Right lobe of liver (tissue), 6 donors: ENCODE results near the gene ENPP7. TPM values are rescaled to one million over a fixed set of nuclear protein-coding genes. Genes with fewer than 3 reads are reported as not detected.

ENCODE experiments used
- ATAC-seq, 4 donors: fragments of 200-7000 bp; cut with Tn5 transposase; one replicate each; pipeline ENCODE4 v1.9.1; 2020; ENCODE audit warnings: mild to moderate bottlenecking in 4 of 4, moderate library complexity in 4 of 4
- DNase-seq, 3 donors: peaks; one replicate each; pipeline ENCODE4 v3.0.0-alpha.2; 2020
- H3K27ac ChIP-seq, 3 donors: fragments of 200-600 bp; one replicate each; pipeline ENCODE4 v1.8.0; 2022
- H3K27me3 ChIP-seq, 2 donors: fragments of 200-600 bp; one replicate each; pipeline ENCODE4 v1.8.0; 2022
- H3K36me3 ChIP-seq, 4 donors: fragments of 200-600 bp; sonication (generic) in 1 of 4; one replicate each; pipeline versions ENCODE4 v1.5.1 to v1.8.0; 2017 to 2022; ENCODE audit warnings: control low read depth in 1 of 4
- H3K4me1 ChIP-seq, 4 donors: fragments of 200-600 bp; sonication (generic) in 1 of 4; one replicate each; pipeline versions ENCODE4 v1.5.1 to v1.8.0; 2017 to 2022; ENCODE audit warnings: control low read depth in 1 of 4
- H3K4me3 ChIP-seq, 3 donors: fragments of 200-600 bp; one replicate each; pipeline ENCODE4 v1.8.0; 2022
- H3K9me3 ChIP-seq, 4 donors: fragments of 200-600 bp; sonication (generic) in 1 of 4; one replicate each; pipeline versions ENCODE4 v1.5.1 to v1.8.0; 2017 to 2022; ENCODE audit warnings: control low read depth in 1 of 4
- CTCF ChIP-seq, 4 donors: fragments of 200-600 bp in 3 of 4; fragments of 450-650 bp in 1 of 4; IDR thresholded peaks; one replicate each; pipeline versions ENCODE4 v1.5.1 to v1.8.0; 2016 to 2022; ENCODE audit warnings: antibody characterized with exemption in 4 of 4, mild to moderate bottlenecking in 2 of 4
- POLR2A ChIP-seq: fragments of 450-650 bp; IDR thresholded peaks from one replicate; pipeline ENCODE4 v1.6.1; 2017; ENCODE audit warnings: antibody characterized with exemption, mild to moderate bottlenecking
- WGBS: methylation state at CpG from one replicate; pipeline ENCODE4 v1.1.6; 2018; ENCODE audit warnings: low coverage, low lambda C conversion rate; ENCODE audit not compliant: insufficient coverage; ENCODE audit errors: missing lambda C conversion rate; 5-methylcytosine and 5-hydroxymethylcytosine counted together
- intact Hi-C, 2 donors: fragments of 100-400 bp; cut with DNase I; formaldehyde crosslinking; loops; one replicate each; pipeline versions ENCODE4 v1.11.2 to v1.14.1; 2022
- total RNA-seq, 6 experiments: library from RNA; depleted of rRNA in 2 of 6; stranded (reverse); fragments of >200 nt in 2 of 6; fragmentation: NEBNext Ultra II Directional in 3 of 6; extraction: Animal tissue kit (Norgen Biotek cat#: 25700) in 3 of 6; gene quantifications; one replicate each; pipeline versions ENCODE4 v1.1.0 to v1.2.4, GENCODE V29; 2016 to 2023
- donor health status: DM: no; HTN: yes; CAD: no.
- donor health status: DM: no; HTN: no; CAD: no.
- donor health status: DM: no; HTN: no; CAD: no.
- donor health status: DM: no; HTN: yes; CAD: no.
- donor health status: DM: no; HTN: yes; CAD: no.

The ENPP7 gene
- total RNA-seq, 6 experiments from 2014 or later = 3.4 to 43.2 (median 17.8) TPM

- WGBS = 69% methylated on average over 8 of the region's 15 CpGs
- Histone ChIP-seq H3K4me3 (no peak overlapping the region), H3K9me3 (no peaks in the 10 kb centered on the region), H3K36me3 (no peaks in the 10 kb centered on the region), H3K27ac (no peak overlapping the region), H3K27me3 (no peaks in the 10 kb centered on the region), H3K4me1 (no peaks in the 10 kb centered on the region)
- no peak for ATAC-seq
- DNase-seq = no peak
- TF ChIP-seq CTCF (IDR thresholded peaks at IDR 0.05) (no peak), POLR2A (no peak)
- intact Hi-C loops = no loop called here
These were observed 9.9 kb upstream of the ENPP7 start for GRCh38 chr17:79720705-79721292.

- no peak for DNase-seq
- H3K4me1 ChIP-seq = no peaks in the 10 kb centered on the region
- ATAC-seq = peak; percentile 30 to 56 (median 40)
- H3K4me3 ChIP-seq = no peak overlapping the region
- H3K9me3 ChIP-seq = no peaks in the 10 kb centered on the region
- H3K36me3 ChIP-seq = no peaks in the 10 kb centered on the region
- no peaks in the 10 kb centered on the region for H3K27me3 ChIP-seq
- TF ChIP-seq CTCF (IDR thresholded peaks at IDR 0.05) (no peak), POLR2A (no peak)
- 54% methylated on average over 4 of the region's 10 CpGs for WGBS
- intact Hi-C loops = no loop called here
- H3K27ac ChIP-seq = no peak overlapping the region
These were observed 8.6 kb upstream of the ENPP7 start for GRCh38 chr17:79721993-79722671.

- intact Hi-C loops = no loop called here
- WGBS = 73% methylated on average over 10 of the region's 10 CpGs
- TF ChIP-seq CTCF (IDR thresholded peaks at IDR 0.05) (no peak), POLR2A (no peak)
- DNase-seq = no peak
- Histone ChIP-seq H3K9me3 (no peaks in the 10 kb centered on the region), H3K27me3 (no peaks in the 10 kb centered on the region), H3K4me1 (no peaks in the 10 kb centered on the region), H3K36me3 (no peaks in the 10 kb centered on the region), H3K4me3 (no peak overlapping the region), H3K27ac (no peak overlapping the region)
- no peak for ATAC-seq
These were observed 8.0 kb upstream of the ENPP7 start for GRCh38 chr17:79722787-79723186.

GRCh38 chr17:79728169-79728907 lies 2.4 kb upstream of the ENPP7 start:
- no peak for TF ChIP-seq CTCF (IDR thresholded peaks at IDR 0.05)
- peaks cover 0 to 19% (median 9%) of the 10 kb centered on the region in 4 donors for H3K4me1 ChIP-seq
- no peaks in the 10 kb centered on the region for H3K9me3 ChIP-seq
- peak; percentile 41 to 65 (median 60) for ATAC-seq
- 9% methylated on average over 12 of the region's 22 CpGs for WGBS
- peak overlapping the region; percentile 34 to 58 (median 37) for H3K4me3 ChIP-seq
- DNase-seq = peak; percentile 76 to 90 (median 81)
- intact Hi-C loops = no loop called here
- H3K27me3 ChIP-seq = no peaks in the 10 kb centered on the region
- no peaks in the 10 kb centered on the region for H3K36me3 ChIP-seq
- peak overlapping the region in 1 of 3 donors; percentile 22 for H3K27ac ChIP-seq
